Heart right ventricle (tissue), 16 donors: ENCODE results near the gene THAP7. TPM values are rescaled to one million over a fixed set of nuclear protein-coding genes. Genes with fewer than 3 reads are reported as not detected.

ENCODE experiments used
- ATAC-seq, 8 donors: fragments of 200-7000 bp; cut with Tn5 transposase; one replicate each; pipeline ENCODE4 v1.9.1; 2020; ENCODE audit warnings: mild to moderate bottlenecking in 8 of 8, moderate library complexity in 8 of 8, moderate number of reproducible peaks in 1 of 8
- DNase-seq, 2 donors: peaks; one replicate each; pipeline ENCODE4 v3.0.0-alpha.2; 2020
- H3K27ac ChIP-seq, 10 donors: fragments of 200-600 bp; sonication (generic) in 2 of 10; one replicate each; pipeline versions ENCODE4 v1.5.0 to v1.8.0; 2020 to 2022; ENCODE audit warnings: mild to moderate bottlenecking in 3 of 10
- H3K27me3 ChIP-seq, 7 donors: fragments of 200-600 bp; one replicate each; pipeline ENCODE4 v1.8.0; 2021 to 2022; ENCODE audit warnings: mild to moderate bottlenecking in 2 of 7
- H3K36me3 ChIP-seq, 9 donors: fragments of 200-600 bp; sonication (generic) in 1 of 9; one replicate each; pipeline versions ENCODE4 v1.5.0 to v1.8.0; 2020 to 2022; ENCODE audit warnings: mild to moderate bottlenecking in 2 of 9
- H3K4me1 ChIP-seq, 9 donors: fragments of 200-600 bp; sonication (generic) in 1 of 9; one replicate each; pipeline versions ENCODE4 v1.5.0 to v1.8.0; 2020 to 2022; ENCODE audit warnings: mild to moderate bottlenecking in 4 of 9
- H3K4me3 ChIP-seq, 10 donors: fragments of 200-600 bp; sonication (generic) in 2 of 10; one replicate each; pipeline versions ENCODE4 v1.5.0 to v1.8.0; 2020 to 2022; ENCODE audit warnings: mild to moderate bottlenecking in 7 of 10, moderate library complexity in 2 of 10
- H3K9me3 ChIP-seq, 11 donors: fragments of 200-600 bp in 10 of 11; sonication (generic) in 2 of 11; one replicate each; pipeline versions ENCODE4 v1.5.0 to v1.8.0; 2013 to 2022; ENCODE audit warnings: mild to moderate bottlenecking in 2 of 11, control low read depth in 1 of 11, moderate library complexity in 1 of 11
- WGBS, 2 donors: extraction: QIAGEN DNeasy Blood & Tissue Kit; methylation state at CpG; one replicate each; pipeline ENCODE4 v1.1.7; 2013; ENCODE audit warnings: inconsistent platforms in 1 of 2; 5-methylcytosine and 5-hydroxymethylcytosine counted together
- intact Hi-C, 10 donors: fragments of 100-400 bp; cut with DNase I; formaldehyde crosslinking; loops; one replicate each; pipeline versions ENCODE4 v1.11.1 to v1.14.2; 2022
- polyA plus RNA-seq, 2 donors: library from polyadenylated mRNA; stranded (reverse); fragments of 200-250 nt; gene quantifications; one replicate each; pipeline ENCODE4 v1.2.3, GENCODE V29; 2013
- total RNA-seq, 10 donors: library from RNA; stranded (reverse); fragmentation: NEBNext Ultra II Directional in 3 of 10; extraction: Animal tissue kit (Norgen Biotek cat#: 25700) in 3 of 10; gene quantifications; one replicate each; pipeline versions ENCODE4 v1.2.1 to v1.2.4, GENCODE V29; 2021 to 2023
- TF ChIP-seq, protein P1 (sequence below), 9 donors: fragments of 200-600 bp; sonication (generic) in 2 of 9; IDR thresholded peaks; one replicate each; pipeline versions ENCODE4 v1.5.0 to v1.8.0; 2021 to 2022; ENCODE audit warnings: antibody characterized with exemption in 9 of 9, mild to moderate bottlenecking in 5 of 9, moderate library complexity in 1 of 9
- donor health status: Arrhythmogenic right ventricular cardiomyopathy.
- donor health status: ischemic (EF 13 %, LVEDD 7.1; RV severe dilation, severe dysfunction).
- donor health status: healthy with polysubstance abuse.
- donor health status: DM: no; HTN: yes; CAD: no.
- donor health status: DM: no; HTN: no; CAD: no.
- donor health status: ischemic (EF 25% LVEDD 6.9; RV normal size, moderate dysfunction).
- donor health status: ischemic (EF 25% LVEDD 5.7; RV mildly dilated, moderate dysfunction).
- donor health status: healthy.
- donor health status: DM: yes; HTN: yes; CAD: no.
- donor health status: Ischemic cardiomyopathy.
- donor health status: ischemic (EF 35%, LVEDD 5.7; RV mildly dilated, moderate dysfunction).
- donor health status: nonischemic (EF 11% LVEDD 7.7; RV severe dilation, severe dysfunction).
- donor health status: DM: yes; HTN: yes; CAD: no.
- donor health status: PGD.
- donor health status: ischemic (EF 29% LVEDD 5.4; RV normal size, mild dysfunction).
- donor health status: nonischemic (EF 23%, LVEDD 6.1; RV moderate dilation, normal function).

THAP7 gene
- total and polyA plus RNA-seq, 12 donors = 15.5 to 54.9 (median 18.1) TPM

DNA sequence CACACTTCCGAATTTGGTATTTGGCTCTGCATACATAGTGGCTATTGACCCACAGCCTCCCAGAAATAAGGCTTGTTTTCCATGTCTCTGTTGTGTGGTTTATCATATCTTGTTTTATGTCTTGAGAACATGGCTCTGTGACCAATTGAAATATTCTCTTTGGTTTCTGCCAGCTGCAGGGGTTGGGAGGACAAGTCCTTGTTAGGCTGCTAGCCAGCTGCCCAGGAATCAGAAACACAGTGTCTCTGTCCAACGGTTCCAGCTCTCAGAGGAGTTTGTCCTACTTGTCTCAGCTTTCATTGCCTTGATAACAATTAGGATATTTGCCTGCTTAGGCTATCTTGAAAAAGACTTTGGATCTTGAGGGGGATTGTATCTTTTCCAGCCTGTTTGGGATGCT is 36.5 kb upstream of the THAP7 start:
- H3K36me3 ChIP-seq = no peaks in the 10 kb centered on the region
- ATAC-seq (peak in 4 of 8 donors; percentile 30 to 70 (median 49)), DNase-seq (no peak)
- TF ChIP-seq, protein P1, sequence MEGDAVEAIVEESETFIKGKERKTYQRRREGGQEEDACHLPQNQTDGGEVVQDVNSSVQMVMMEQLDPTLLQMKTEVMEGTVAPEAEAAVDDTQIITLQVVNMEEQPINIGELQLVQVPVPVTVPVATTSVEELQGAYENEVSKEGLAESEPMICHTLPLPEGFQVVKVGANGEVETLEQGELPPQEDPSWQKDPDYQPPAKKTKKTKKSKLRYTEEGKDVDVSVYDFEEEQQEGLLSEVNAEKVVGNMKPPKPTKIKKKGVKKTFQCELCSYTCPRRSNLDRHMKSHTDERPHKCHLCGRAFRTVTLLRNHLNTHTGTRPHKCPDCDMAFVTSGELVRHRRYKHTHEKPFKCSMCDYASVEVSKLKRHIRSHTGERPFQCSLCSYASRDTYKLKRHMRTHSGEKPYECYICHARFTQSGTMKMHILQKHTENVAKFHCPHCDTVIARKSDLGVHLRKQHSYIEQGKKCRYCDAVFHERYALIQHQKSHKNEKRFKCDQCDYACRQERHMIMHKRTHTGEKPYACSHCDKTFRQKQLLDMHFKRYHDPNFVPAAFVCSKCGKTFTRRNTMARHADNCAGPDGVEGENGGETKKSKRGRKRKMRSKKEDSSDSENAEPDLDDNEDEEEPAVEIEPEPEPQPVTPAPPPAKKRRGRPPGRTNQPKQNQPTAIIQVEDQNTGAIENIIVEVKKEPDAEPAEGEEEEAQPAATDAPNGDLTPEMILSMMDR (IDR thresholded peaks at IDR 0.05) = no peak
- 40 to 44% methylated on average over 2 of the region's 2 CpGs for WGBS, 2 donors
- peaks cover 0 to 10% (median 0%) of the 10 kb centered on the region in 7 donors for H3K27me3 ChIP-seq
- H3K9me3 ChIP-seq = no peaks in the 10 kb centered on the region
- H3K4me3 ChIP-seq = no peak overlapping the region
- intact Hi-C loops = loop anchor here in 2 of 10 donors (10.0 kb wide), 2 partner anchors 56 to 66 kb away; no protein-coding TSS in a partner anchor
- peak overlapping the region in 1 of 10 donors; percentile 12 for H3K27ac ChIP-seq
- H3K4me1 ChIP-seq = peaks cover 0 to 8% (median 0%) of the 10 kb centered on the region in 9 donors

DNA sequence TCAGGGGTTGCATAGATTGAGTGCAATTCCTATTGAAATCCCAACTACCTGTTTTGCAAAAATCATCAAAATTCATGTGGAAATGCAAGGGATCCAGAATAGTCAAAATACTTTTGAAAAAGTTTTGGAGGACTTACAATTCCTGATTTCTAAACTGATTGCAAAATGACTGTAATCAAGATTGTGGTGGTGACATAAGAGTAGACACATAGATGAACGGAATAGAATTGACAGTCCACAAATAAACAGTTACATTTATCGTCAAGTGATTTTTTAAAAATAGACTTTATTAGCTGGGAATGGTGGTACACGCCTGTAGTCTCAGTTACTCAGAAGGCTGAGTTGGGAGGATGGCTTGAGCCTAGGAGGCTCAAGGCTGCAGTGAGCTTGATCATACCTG is 33.1 kb upstream of the THAP7 start:
- TF ChIP-seq, protein P1 (IDR thresholded peaks at IDR 0.05) = no peak
- ATAC-seq (no peak), DNase-seq (no peak)
- H3K36me3 ChIP-seq = no peaks in the 10 kb centered on the region
- no peaks in the 10 kb centered on the region for H3K9me3 ChIP-seq
- intact Hi-C loops = loop anchor here in 2 of 10 donors (10.0 kb wide), 2 partner anchors 60 to 70 kb away; no protein-coding TSS in a partner anchor
- H3K4me1 ChIP-seq = peaks cover 3 to 16% (median 8%) of the 10 kb centered on the region in 9 donors
- 87 to 91% methylated on average over 3 of the region's 3 CpGs for WGBS, 2 donors
- no peak overlapping the region for H3K4me3 ChIP-seq
- H3K27ac ChIP-seq = no peak overlapping the region
- peaks cover 8 to 39% (median 33%) of the 10 kb centered on the region in 7 donors for H3K27me3 ChIP-seq

DNA sequence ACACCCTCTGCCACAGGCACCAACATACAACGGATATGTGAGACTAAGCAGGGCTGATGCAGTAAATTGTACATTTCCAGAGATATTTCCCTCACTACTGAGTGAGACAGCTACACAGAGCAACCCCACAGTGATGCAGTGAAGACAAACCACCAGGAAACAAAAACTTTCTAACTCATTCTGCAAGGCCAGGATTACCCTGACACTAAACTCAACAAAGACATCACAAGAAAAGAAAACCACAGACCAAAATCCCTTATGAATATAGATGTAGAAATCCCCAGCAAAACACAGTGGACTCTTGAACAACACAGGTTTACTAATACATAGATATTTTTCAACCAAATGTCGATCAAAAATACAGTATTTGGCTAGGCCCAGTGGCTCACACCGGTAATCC is 32.0 kb upstream of the THAP7 start:
- no peak for ATAC-seq
- no peaks in the 10 kb centered on the region for H3K9me3 ChIP-seq
- H3K36me3 ChIP-seq = no peaks in the 10 kb centered on the region
- H3K4me1 ChIP-seq = peaks cover 3 to 16% (median 8%) of the 10 kb centered on the region in 9 donors
- 90 to 91% methylated on average over 3 of the region's 3 CpGs for WGBS, 2 donors
- no peak for DNase-seq
- TF ChIP-seq, protein P1 (IDR thresholded peaks at IDR 0.05) = no peak
- H3K27ac ChIP-seq = no peak overlapping the region
- H3K27me3 ChIP-seq = peaks cover 8 to 45% (median 39%) of the 10 kb centered on the region in 7 donors
- H3K4me3 ChIP-seq = no peak overlapping the region
- intact Hi-C loops = loop anchor here in 2 of 10 donors (10.0 kb wide), 2 partner anchors 61 to 71 kb away; no protein-coding TSS in a partner anchor

DNA sequence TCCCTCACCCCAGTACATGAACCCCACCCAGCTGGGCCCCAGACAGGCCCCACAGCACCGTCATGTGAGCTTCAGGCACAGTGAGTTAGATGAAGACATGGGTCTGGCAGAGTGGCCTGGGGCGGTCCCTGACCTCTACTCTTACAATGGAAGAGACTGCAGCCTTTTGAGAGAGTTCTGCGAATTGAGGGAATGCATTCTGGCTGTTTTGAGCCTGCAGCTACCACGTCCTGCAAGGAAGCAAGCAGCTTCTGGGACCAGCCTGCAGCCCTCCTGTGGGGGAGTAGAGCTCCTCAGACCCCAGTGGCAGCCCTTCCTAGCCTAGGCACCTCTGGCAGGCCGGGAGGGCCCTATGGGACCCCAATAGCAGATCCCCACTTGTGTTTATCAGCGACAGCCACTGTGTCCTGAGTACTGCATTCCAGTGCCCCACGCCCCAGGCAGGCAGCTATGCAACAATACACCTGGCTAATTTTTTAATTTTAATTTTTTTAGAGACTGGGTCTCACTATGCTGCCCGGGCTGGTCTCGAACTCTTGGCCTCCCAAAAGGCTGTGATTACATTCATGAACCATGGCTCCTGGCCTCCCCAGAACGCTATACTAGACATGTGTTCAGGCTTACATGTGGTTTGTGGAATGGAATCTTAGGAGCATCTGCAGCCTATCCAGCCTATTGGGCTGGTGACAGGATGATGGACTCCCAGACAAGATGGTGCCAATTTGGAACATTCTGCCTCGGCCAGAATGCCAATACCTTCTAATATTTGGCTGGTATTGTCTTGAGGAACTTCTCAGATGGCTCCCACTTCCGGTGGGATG is 31.2 kb upstream of the THAP7 start:
- Histone ChIP-seq H3K27me3 (peaks cover 8 to 47% (median 39%) of the 10 kb centered on the region in 7 donors), H3K4me3 (peak overlapping the region in 3 of 10 donors; percentile 42 to 49 (median 44)), H3K36me3 (no peaks in the 10 kb centered on the region), H3K4me1 (peaks cover 3 to 12% (median 8%) of the 10 kb centered on the region in 9 donors), H3K27ac (no peak overlapping the region), H3K9me3 (no peaks in the 10 kb centered on the region)
- TF ChIP-seq, protein P1 (IDR thresholded peaks at IDR 0.05) = no peak
- WGBS, 2 donors = 78 to 81% methylated on average over 12 of the region's 12 CpGs
- DNase-seq (no peak), ATAC-seq (no peak)
- intact Hi-C loops = loop anchor here in 2 of 10 donors (10.0 kb wide), 2 partner anchors 62 to 72 kb away; no protein-coding TSS in a partner anchor
